Mesenchymal stem cell (in vitro differentiated cells and primary cell): ENCODE data around the gene ALDH1L1.
"Not testable (repeated sequence)": the region's sequence is repeated elsewhere in the genome, so short reads cannot be mapped to it uniquely, and the experiment has no call there.

Source experiments
- DNase-seq: peaks from one replicate; pipeline ENCODE4 v3.0.0-alpha.2; 2013
- H2AFZ ChIP-seq: one replicate; pipeline ENCODE4 v1.6.1; 2013; ENCODE audit warnings: low read depth, mild to moderate bottlenecking, control low read depth, inconsistent platforms, low read length, moderate library complexity
- H2AK5ac ChIP-seq: 2 replicates; pipeline ENCODE4 v1.6.1; 2013; ENCODE audit warnings: low read length, moderate library complexity, mild to moderate bottlenecking, inconsistent platforms; ENCODE audit not compliant: severe bottlenecking
- H2BK120ac ChIP-seq: one replicate; pipeline ENCODE4 v1.6.1; 2013; ENCODE audit warnings: low read depth, mild to moderate bottlenecking, inconsistent platforms, low read length, moderate library complexity
- H2BK12ac ChIP-seq, 2 experiments: one replicate each; pipeline ENCODE4 v1.6.1; 2013; ENCODE audit warnings: inconsistent platforms in 2 of 2, low read length in 2 of 2, mild to moderate bottlenecking in 2 of 2, moderate library complexity in 2 of 2, control low read depth in 1 of 2
- H2BK15ac ChIP-seq: one replicate; pipeline ENCODE4 v1.6.1; 2013; ENCODE audit warnings: mild to moderate bottlenecking, low read depth, inconsistent platforms; ENCODE audit not compliant: poor library complexity, severe bottlenecking
- H2BK5ac ChIP-seq: 2 replicates; pipeline ENCODE4 v1.6.1; 2013; ENCODE audit warnings: low read depth, mild to moderate bottlenecking, low read length, control low read depth, inconsistent platforms; ENCODE audit not compliant: poor library complexity, severe bottlenecking
- H3K14ac ChIP-seq, 2 experiments: one replicate each; pipeline ENCODE4 v1.6.1; 2013; ENCODE audit warnings: inconsistent platforms in 2 of 2, low read length in 2 of 2, control low read depth in 1 of 2, mild to moderate bottlenecking in 1 of 2, moderate library complexity in 1 of 2
- H3K18ac ChIP-seq, 2 experiments: one replicate each; pipeline ENCODE4 v1.6.1; 2013; ENCODE audit warnings: inconsistent platforms in 2 of 2, low read length in 2 of 2, control low read depth in 1 of 2, low read depth in 1 of 2, mild to moderate bottlenecking in 1 of 2
- H3K23ac ChIP-seq, 2 experiments: one replicate each; pipeline ENCODE4 v1.6.1; 2013; ENCODE audit warnings: inconsistent platforms in 2 of 2, low read length in 2 of 2, mild to moderate bottlenecking in 2 of 2, moderate library complexity in 2 of 2, control low read depth in 1 of 2
- H3K27ac ChIP-seq: 2 replicates; pipeline ENCODE4 v1.5.1; 2013; ENCODE audit warnings: mild to moderate bottlenecking, moderate library complexity, low read length, control low read depth, inconsistent platforms; ENCODE audit not compliant: poor library complexity, severe bottlenecking
- H3K27me3 ChIP-seq, 2 experiments: 2 replicates each; pipeline versions ENCODE4 v1.6.1 to v1.7.0; 2013; ENCODE audit warnings: low read length in 2 of 2, mild to moderate bottlenecking in 2 of 2, moderate library complexity in 2 of 2, control low read depth in 1 of 2, inconsistent platforms in 1 of 2; ENCODE audit not compliant: control insufficient read depth in 1 of 2, insufficient read depth in 1 of 2
- H3K36me3 ChIP-seq, 2 experiments: 2 replicates each; pipeline versions ENCODE4 v1.6.1 to v1.7.0; 2013; ENCODE audit warnings: low read length in 2 of 2, control low read depth in 1 of 2, inconsistent platforms in 1 of 2, low read depth in 1 of 2, mild to moderate bottlenecking in 1 of 2; ENCODE audit not compliant: insufficient read depth in 2 of 2, control insufficient read depth in 1 of 2
- H3K4ac ChIP-seq, 2 experiments: one replicate each; pipeline ENCODE4 v1.6.1; 2013; ENCODE audit warnings: inconsistent platforms in 2 of 2, low read length in 2 of 2, mild to moderate bottlenecking in 2 of 2, moderate library complexity in 2 of 2, control low read depth in 1 of 2, low read depth in 1 of 2
- H3K4me1 ChIP-seq: 2 replicates; pipeline ENCODE4 v1.6.1; 2013; ENCODE audit warnings: low read depth, low read length, control low read depth; ENCODE audit not compliant: control insufficient read depth, insufficient read depth
- H3K4me2 ChIP-seq: 2 replicates; pipeline ENCODE4 v1.6.1; 2013; ENCODE audit warnings: low read length, mild to moderate bottlenecking, inconsistent platforms; ENCODE audit not compliant: poor library complexity, severe bottlenecking
- H3K4me3 ChIP-seq, 2 experiments: 2 replicates each; pipeline versions ENCODE4 v1.5.1 to v1.7.0; 2013; ENCODE audit warnings: low read length in 2 of 2, mild to moderate bottlenecking in 2 of 2, control low read depth in 1 of 2, low read depth in 1 of 2; ENCODE audit not compliant: insufficient read depth in 1 of 2
- H3K79me1 ChIP-seq: replicated peaks from 2 replicates; pipeline ENCODE4 v1.6.1; 2013; ENCODE audit warnings: mild to moderate bottlenecking, control low read depth, low read length, inconsistent platforms; ENCODE audit not compliant: poor library complexity, severe bottlenecking
- H3K9ac ChIP-seq: 2 replicates; pipeline ENCODE4 v1.7.0; 2013; ENCODE audit warnings: mild to moderate bottlenecking, low read length, moderate library complexity
- H3K9me3 ChIP-seq: 2 replicates; pipeline ENCODE4 v1.7.0; 2013; ENCODE audit warnings: mild to moderate bottlenecking, low read length; ENCODE audit not compliant: control insufficient read depth
- H4K8ac ChIP-seq: one replicate; pipeline ENCODE4 v1.6.1; 2013; ENCODE audit warnings: inconsistent platforms, mild to moderate bottlenecking, low read length, moderate library complexity
- H4K91ac ChIP-seq: one replicate; pipeline ENCODE4 v1.6.1; 2013; ENCODE audit warnings: mild to moderate bottlenecking, low read length, inconsistent platforms
- WGBS: methylation state at CpG from one replicate; pipeline ENCODE4 v1.1.7; 2013; ENCODE audit warnings: mixed read lengths; 5-methylcytosine and 5-hydroxymethylcytosine counted together

ALDH1L1 gene

GRCh38 chr3:126100269-126100633 lies 80.1 kb downstream of the ALDH1L1 start:
- Histone ChIP-seq H2AK5ac (no peak overlapping the region), H2BK15ac (no peak overlapping the region), H4K91ac (no peak overlapping the region), H3K4me3 (no peak overlapping the region), H3K27me3 (peaks cover 0 to 4% of the 10 kb centered on the region in 2 experiments), H3K4me2 (no peak overlapping the region), H3K9ac (peak overlapping the region; percentile 45), H2AFZ (no peak overlapping the region), H3K23ac (no peak overlapping the region), H3K18ac (no peak overlapping the region), H3K4ac (no peak overlapping the region), H3K36me3 (no peaks in the 10 kb centered on the region), H4K8ac (no peak overlapping the region), H3K9me3 (peaks cover 3% of the 10 kb centered on the region), H2BK12ac (no peak overlapping the region), H2BK120ac (no peak overlapping the region), H3K79me1 (no peaks in the 10 kb centered on the region), H2BK5ac (no peak overlapping the region), H3K27ac (no peak overlapping the region), H3K4me1 (no peaks in the 10 kb centered on the region), H3K14ac (no peak overlapping the region)
- 93% methylated on average over 4 of the region's 4 CpGs for WGBS
- no peak for DNase-seq

GRCh38 chr3:126098391-126098858 lies 82.0 kb downstream of the ALDH1L1 start:
- H2AFZ ChIP-seq: no peak overlapping the region
- no peak overlapping the region for H3K4ac ChIP-seq
- WGBS: 77% methylated on average over 2 of the region's 2 CpGs
- peaks cover 0 to 4% of the 10 kb centered on the region in 2 experiments for H3K27me3 ChIP-seq
- H3K18ac ChIP-seq: no peak overlapping the region
- no peak overlapping the region for H3K4me3 ChIP-seq
- H3K9me3 ChIP-seq: peaks cover 3% of the 10 kb centered on the region
- no peak overlapping the region for H3K27ac ChIP-seq
- H3K23ac ChIP-seq: no peak overlapping the region
- no peak overlapping the region for H3K14ac ChIP-seq
- H2BK5ac ChIP-seq: no peak overlapping the region
- H2BK120ac ChIP-seq: no peak overlapping the region
- H3K9ac ChIP-seq: no peak overlapping the region
- no peak overlapping the region for H2BK15ac ChIP-seq
- H3K4me1 ChIP-seq: no peaks in the 10 kb centered on the region
- H3K4me2 ChIP-seq: no peak overlapping the region
- peak; percentile 20 for DNase-seq
- H3K36me3 ChIP-seq: no peaks in the 10 kb centered on the region
- H2BK12ac ChIP-seq: no peak overlapping the region
- no peak overlapping the region for H2AK5ac ChIP-seq
- no peaks in the 10 kb centered on the region for H3K79me1 ChIP-seq
- H4K91ac ChIP-seq: no peak overlapping the region
- no peak overlapping the region for H4K8ac ChIP-seq

GRCh38 chr3:126097801-126098200 lies 82.6 kb downstream of the ALDH1L1 start:
- Histone ChIP-seq H3K4ac (no peak overlapping the region), H3K4me2 (no peak overlapping the region), H3K18ac (no peak overlapping the region), H3K14ac (no peak overlapping the region), H4K8ac (no peak overlapping the region), H3K9ac (no peak overlapping the region), H2AFZ (no peak overlapping the region), H3K4me1 (no peaks in the 10 kb centered on the region), H2BK12ac (no peak overlapping the region), H2BK15ac (no peak overlapping the region), H3K27me3 (peaks cover 0 to 4% of the 10 kb centered on the region in 2 experiments), H3K36me3 (no peaks in the 10 kb centered on the region), H2BK5ac (no peak overlapping the region), H3K9me3 (peaks cover 3% of the 10 kb centered on the region), H2BK120ac (no peak overlapping the region), H3K4me3 (no peak overlapping the region), H2AK5ac (no peak overlapping the region), H4K91ac (no peak overlapping the region), H3K27ac (no peak overlapping the region), H3K79me1 (no peaks in the 10 kb centered on the region), H3K23ac (no peak overlapping the region)
- DNase-seq: no peak

- H3K14ac ChIP-seq, H3K36me3 ChIP-seq, H2BK5ac ChIP-seq, H3K9me3 ChIP-seq, H4K8ac ChIP-seq, H2AFZ ChIP-seq, H3K9ac ChIP-seq, H3K4me2 ChIP-seq, H2AK5ac ChIP-seq, H3K18ac ChIP-seq, H2BK120ac ChIP-seq, H3K23ac ChIP-seq, H4K91ac ChIP-seq, H2BK15ac ChIP-seq, H3K27me3 ChIP-seq, H3K27ac ChIP-seq, H3K4me1 ChIP-seq, H3K4ac ChIP-seq, DNase-seq, H3K4me3 ChIP-seq, H2BK12ac ChIP-seq, H3K79me1 ChIP-seq: not testable (repeated sequence)
- 78% methylated on average over 4 of the region's 6 CpGs for WGBS
Observed at GRCh38 chr3:126096274-126096673, 84.1 kb downstream of the ALDH1L1 start.
